ENCODE measurements around the gene SSBP2. TPM values are rescaled to one million over a fixed set of nuclear protein-coding genes. Genes with fewer than 3 reads are reported as not detected.
A peak's percentile ranks its signal among the peaks of the same experiment; 100 is the strongest.

Gene SSBP2
- total and polyA plus RNA-seq, 2 donors (not counting 1 experiment from before 2014, with no cell fraction given), result 44.4 to 63.1 TPM

DNA sequence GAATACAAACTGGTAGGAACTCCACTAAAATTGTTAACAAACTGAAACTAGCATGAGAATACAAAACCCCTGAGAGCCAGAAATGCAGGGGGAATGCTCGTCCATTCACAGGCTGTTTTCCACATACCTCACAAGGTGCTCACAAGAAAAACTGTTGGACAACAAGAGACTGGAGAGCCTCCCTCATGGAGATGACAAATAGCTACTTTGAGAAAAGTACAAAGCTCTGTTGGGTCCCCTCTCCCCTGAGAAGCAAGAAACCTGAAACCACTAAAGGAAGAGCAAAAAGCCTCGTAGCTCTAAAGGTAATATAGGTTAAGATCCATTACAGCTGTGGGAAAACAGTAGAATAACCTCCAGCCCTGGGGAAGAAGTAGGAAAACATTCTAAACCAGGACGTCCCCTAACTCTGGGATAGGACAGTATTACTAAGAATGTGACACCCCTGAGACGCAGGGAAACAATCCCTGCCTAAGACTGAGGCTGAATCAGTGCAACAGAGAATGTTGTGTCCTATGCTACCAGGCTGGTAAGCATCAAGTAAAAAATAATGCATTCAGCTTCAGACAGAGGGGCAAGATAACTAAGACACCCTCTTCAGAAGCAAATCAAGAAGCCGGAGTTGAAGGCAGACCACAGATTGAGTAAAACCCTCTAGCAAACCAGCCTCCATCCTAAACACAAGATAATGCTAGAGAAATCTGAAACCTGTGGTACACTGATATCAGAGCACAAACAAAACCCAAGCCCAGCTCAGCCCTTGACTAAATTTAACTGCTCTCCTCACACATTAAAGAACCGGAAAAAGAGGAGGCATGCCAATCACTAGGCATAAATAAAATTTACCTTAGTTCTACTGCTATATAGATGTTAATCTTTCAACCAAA, 160.2 kb downstream of the SSBP2 start:
- DNase-seq (ENCODE audit: low read depth in 2 of 2), result peak in 1 of 2 donors; percentile 45
- no peak overlapping the region for H3K4me3 ChIP-seq (replicated peaks in 1 of 4; ENCODE audit: control extremely low read depth in 1 of 4, insufficient read depth in 1 of 4, low read depth in 3 of 4, low read length in 4 of 4)

DNA sequence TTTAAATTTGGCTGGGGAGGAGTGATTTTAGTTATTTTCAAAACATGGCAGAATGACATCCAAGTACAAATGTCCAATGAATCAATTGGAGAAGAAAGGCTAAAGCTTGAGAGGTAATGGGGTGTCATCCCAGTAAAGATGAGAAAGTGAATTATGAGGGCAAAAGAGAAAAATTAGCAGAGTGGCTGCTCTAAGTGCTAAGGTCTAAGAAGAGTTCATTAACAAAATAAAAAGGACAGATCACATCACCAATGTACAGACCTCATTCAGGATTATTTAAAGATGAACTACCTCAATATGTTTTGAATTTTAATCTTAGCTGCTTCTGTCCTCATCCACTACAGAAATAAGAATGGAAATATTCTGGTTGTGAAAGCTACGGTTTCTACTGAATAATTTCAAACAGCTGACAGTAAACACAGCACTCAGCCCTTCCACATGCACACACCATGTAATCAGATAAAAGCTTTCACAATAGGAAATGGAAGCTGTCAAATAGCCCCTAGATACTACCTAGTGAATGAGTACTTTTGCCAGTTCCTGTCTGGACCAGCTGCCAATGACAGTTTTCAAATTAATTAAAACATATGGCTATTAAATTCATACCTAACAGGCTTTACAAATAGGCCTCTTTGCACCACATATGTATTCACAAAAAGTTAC, 171.5 kb downstream of the SSBP2 start:
- DNase-seq (ENCODE audit: low read depth in 2 of 2), result peak in 1 of 2 donors; percentile 28

More for the DNA sequence above, 160.2 kb downstream of the SSBP2 start:
- Histone ChIP-seq H3K27ac (ENCODE audit: insufficient read depth, low read length) (no peak overlapping the region), H3K9ac (ENCODE audit: insufficient read depth, low read length) (no peak overlapping the region), H3K9me3 (ENCODE audit: control insufficient read depth, insufficient read depth, low read depth, low read length) (no peaks in the 10 kb centered on the region), H3K27me3 (ENCODE audit: control insufficient read depth, insufficient read depth, low read length) (no peaks in the 10 kb centered on the region), H3K36me3 (ENCODE audit: control insufficient read depth, insufficient read depth, low read length) (no peaks in the 10 kb centered on the region), H3K79me2 (ENCODE audit: control insufficient read depth, insufficient read depth, low read length) (no peaks in the 10 kb centered on the region), H2AFZ (ENCODE audit: low read length) (no peak overlapping the region), H3K4me2 (ENCODE audit: extremely low read depth, insufficient read depth, low read length) (no peak overlapping the region), H3K4me1 (ENCODE audit: control insufficient read depth, extremely low read depth, insufficient read depth, low read length) (no peaks in the 10 kb centered on the region), H4K20me1 (ENCODE audit: control insufficient read depth, extremely low read depth, insufficient read depth, low read length) (no peaks in the 10 kb centered on the region)
- TF ChIP-seq CTCF (conservative IDR thresholded peaks at IDR 0.05 in 1 of 2, IDR thresholded peaks at IDR 0.05 in 1 of 2; ENCODE audit: low read depth in 1 of 2, low read length in 2 of 2) (no peak), EZH2 (IDR thresholded peaks at IDR 0.05; ENCODE audit: low read length, missing control alignments) (no peak)

More for the DNA sequence above, 171.5 kb downstream of the SSBP2 start:
- Histone ChIP-seq H4K20me1 (ENCODE audit: control insufficient read depth, extremely low read depth, insufficient read depth, low read length) (no peaks in the 10 kb centered on the region), H3K36me3 (ENCODE audit: control insufficient read depth, insufficient read depth, low read length) (no peaks in the 10 kb centered on the region), H2AFZ (ENCODE audit: low read length) (no peak overlapping the region), H3K4me3 (replicated peaks in 1 of 4; ENCODE audit: control extremely low read depth in 1 of 4, insufficient read depth in 1 of 4, low read depth in 3 of 4, low read length in 4 of 4) (no peak overlapping the region), H3K27me3 (ENCODE audit: control insufficient read depth, insufficient read depth, low read length) (no peaks in the 10 kb centered on the region), H3K4me2 (ENCODE audit: extremely low read depth, insufficient read depth, low read length) (no peak overlapping the region), H3K9ac (ENCODE audit: insufficient read depth, low read length) (no peak overlapping the region), H3K9me3 (ENCODE audit: control insufficient read depth, insufficient read depth, low read depth, low read length) (no peaks in the 10 kb centered on the region), H3K4me1 (ENCODE audit: control insufficient read depth, extremely low read depth, insufficient read depth, low read length) (no peaks in the 10 kb centered on the region), H3K79me2 (ENCODE audit: control insufficient read depth, insufficient read depth, low read length) (no peaks in the 10 kb centered on the region), H3K27ac (ENCODE audit: insufficient read depth, low read length) (no peak overlapping the region)
- TF ChIP-seq EZH2 (IDR thresholded peaks at IDR 0.05; ENCODE audit: low read length, missing control alignments) (no peak), CTCF (conservative IDR thresholded peaks at IDR 0.05 in 1 of 2, IDR thresholded peaks at IDR 0.05 in 1 of 2; ENCODE audit: low read depth in 1 of 2, low read length in 2 of 2) (no peak)
